HG02642 (cell line): Measurements from ENCODE around the gene CLDN20.
A peak's percentile ranks its signal among the peaks of the same experiment; 100 is the strongest.
"Not testable (repeated sequence)": the region's sequence is repeated elsewhere in the genome, so short reads cannot be mapped to it uniquely, and the experiment has no call there.

ENCODE experiments used
- ATAC-seq: cut with Tn5 transposase; IDR thresholded peaks from one replicate; pipeline ENCODE4 v1.9.1; 2021; ENCODE audit warnings: mild to moderate bottlenecking; ENCODE audit not compliant: unreplicated experiment, poor library complexity

Gene CLDN20

GRCh38 chr6:155306958-155307357 is 43.1 kb downstream of the CLDN20 start:
- no peak for ATAC-seq

DNA sequence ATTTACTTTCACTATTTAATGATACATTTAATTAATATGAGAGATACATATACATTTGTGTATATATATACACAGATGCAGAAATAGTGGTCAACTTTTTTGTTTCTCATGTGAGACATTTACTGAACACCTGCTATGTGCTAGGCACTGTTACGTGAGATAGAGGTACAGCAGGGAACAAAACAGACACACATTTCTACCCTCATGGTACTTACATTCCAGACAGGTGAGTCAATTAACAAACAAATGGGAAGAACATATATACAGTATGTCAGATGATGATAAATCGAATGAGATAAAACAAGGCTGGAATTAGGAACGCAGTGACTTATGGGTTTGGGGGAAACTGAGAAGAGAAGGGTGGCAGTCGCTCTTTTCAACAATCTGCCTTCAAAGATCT is 45.3 kb downstream of the CLDN20 start:
- no peak for ATAC-seq

DNA sequence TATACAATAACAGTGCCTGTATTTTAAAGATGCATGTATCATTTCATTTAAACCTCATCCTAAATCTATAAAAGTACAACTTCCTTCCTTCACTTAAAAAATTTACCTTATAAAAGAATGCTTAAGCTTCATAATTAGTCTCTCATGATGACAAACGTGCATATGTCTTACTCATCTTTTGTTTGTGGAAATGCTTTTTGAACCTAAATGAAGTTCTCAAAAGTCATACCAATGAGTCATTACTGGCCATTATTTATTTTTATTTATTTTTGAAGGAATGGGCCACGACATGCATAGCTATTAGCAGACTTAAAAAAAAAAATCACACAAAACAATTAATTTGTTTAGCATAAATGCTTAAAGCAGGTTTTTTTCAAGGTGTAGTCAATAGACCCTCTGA is 46.8 kb downstream of the CLDN20 start:
- ATAC-seq: no peak

DNA sequence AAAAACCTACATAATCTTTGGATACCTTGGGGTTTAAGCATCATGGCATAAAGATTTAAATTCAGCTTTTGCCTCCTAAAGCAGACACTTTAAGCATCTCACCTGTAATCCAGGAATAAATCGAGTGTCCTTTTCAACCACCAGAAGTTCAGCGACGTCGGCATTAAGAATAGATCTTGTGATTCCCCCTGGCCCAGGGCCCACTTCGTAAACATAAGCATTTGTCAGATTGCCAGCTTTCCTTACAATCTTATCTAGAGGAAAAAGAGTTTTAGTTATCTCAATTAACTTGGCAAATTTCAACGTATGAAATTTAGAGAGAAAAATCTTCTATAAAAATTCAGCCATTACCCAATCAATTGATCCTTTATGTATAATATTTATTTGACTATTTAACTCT is 47.3 kb downstream of the CLDN20 start:
- no peak for ATAC-seq

GRCh38 chr6:155311583-155311982 is 47.8 kb downstream of the CLDN20 start:
- ATAC-seq: no peak

- not testable (repeated sequence) for ATAC-seq
Measured at GRCh38 chr6:155312950-155313349, 49.1 kb downstream of the CLDN20 start.

- ATAC-seq: peak; percentile 16
Measured at GRCh38 chr6:155313602-155314091, 49.8 kb downstream of the CLDN20 start.

- ATAC-seq: peak; percentile 98
Measured at GRCh38 chr6:155314092-155314772, 50.4 kb downstream of the CLDN20 start, which contains the start of gene TFB1M. Gene TFB1M (minus strand): TSS chr6:155314484. CDS start chr6:155314428, 56 bp downstream.

DNA sequence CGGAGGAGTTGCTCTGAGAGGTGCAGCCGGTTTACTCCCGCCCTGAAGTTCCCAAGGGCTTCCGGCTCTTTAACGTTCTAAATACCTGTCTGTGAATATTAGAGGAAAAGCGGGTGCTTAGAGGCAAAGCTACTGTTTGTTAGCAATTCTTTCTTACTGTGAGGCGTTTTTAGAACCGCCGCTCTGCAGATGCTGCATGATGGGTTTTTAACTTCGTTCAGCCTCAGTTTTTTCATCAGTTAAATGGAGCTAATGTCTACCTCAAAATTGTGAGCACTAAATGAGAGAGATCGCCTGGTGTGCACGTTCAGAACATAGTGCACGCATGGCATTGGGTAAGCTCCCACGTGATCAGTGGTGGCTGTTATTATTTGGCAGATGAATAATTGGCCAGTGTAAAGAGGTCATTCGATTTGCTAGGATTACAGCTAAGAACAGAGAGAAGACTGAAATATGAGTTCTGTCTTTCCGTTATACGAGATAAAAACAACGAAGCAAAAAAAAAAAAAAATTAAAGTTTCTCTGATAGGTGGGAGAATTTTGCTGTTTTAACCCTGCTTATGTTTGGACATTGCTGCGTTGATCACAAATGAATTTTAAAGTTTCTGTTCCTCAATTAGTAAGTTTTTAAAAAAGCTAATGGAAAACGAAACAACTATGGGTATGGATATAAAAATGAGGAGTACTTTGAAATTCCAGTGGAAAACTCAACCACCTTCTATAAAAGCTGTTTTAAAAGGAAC is 51.1 kb downstream of the CLDN20 start:
- peak; percentile 57 for ATAC-seq

- ATAC-seq: no peak
Measured at GRCh38 chr6:155315516-155315871, 51.7 kb downstream of the CLDN20 start.

GRCh38 chr6:155316419-155316818 is 52.6 kb downstream of the CLDN20 start:
- ATAC-seq: no peak

DNA sequence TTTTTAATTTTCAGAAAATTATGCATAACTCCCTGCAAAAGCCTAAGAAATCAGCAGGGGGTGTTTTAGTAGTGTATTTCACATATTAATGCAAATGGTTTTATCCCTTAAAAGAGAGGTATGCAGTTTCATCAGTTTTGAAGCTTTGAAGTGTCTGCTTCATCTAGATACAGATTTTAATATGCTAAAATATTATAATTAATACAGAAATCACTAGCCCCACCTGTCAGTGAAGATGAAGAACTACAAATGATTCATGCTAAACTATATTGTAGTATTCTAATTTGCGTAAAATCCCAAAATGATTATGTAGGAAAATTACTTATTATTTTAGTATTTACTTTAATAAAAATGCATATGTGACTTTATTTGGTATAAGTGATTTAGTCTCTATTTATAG is 53.4 kb downstream of the CLDN20 start:
- ATAC-seq: no peak

DNA sequence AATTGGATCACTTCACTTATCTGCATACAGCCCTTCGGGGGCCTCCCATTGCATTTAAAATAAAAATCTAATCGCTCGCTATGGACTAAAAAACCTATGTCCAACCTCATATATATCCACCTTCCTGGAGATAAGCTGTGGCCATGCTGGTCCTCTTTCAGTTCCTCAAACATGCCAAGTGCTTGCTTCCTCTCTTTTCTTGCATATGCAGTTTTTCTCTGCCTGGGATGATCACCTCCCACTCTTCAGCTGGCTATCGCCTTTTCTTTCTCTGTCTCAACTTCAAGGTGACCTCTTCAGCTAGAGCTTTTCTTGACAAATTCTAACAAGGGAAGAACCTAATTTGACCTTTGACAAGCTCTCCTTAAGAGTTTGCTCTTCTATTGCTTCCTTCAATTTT is 56.1 kb downstream of the CLDN20 start:
- peak; percentile 50 for ATAC-seq

- no peak for ATAC-seq
Measured at GRCh38 chr6:155324172-155324571, 60.4 kb downstream of the CLDN20 start.

- no peak for ATAC-seq
Measured at GRCh38 chr6:155324993-155325392, 61.2 kb downstream of the CLDN20 start.

- no peak for ATAC-seq
Measured at GRCh38 chr6:155325700-155326516, 62.1 kb downstream of the CLDN20 start.
